Stimulated activated CD8-positive, alpha-beta memory T cell treated with anti-CD3 and anti-CD28 coated beads, Interleukin-7, amount 100 ng/mL, for 24 hours (primary cell): ENCODE results near the gene AMZ2.
A peak's percentile ranks its signal among the peaks of the same experiment; 100 is the strongest.
"Not testable (repeated sequence)": the region's sequence is repeated elsewhere in the genome, so short reads cannot be mapped to it uniquely, and the experiment has no call there.

ENCODE experiments used
- DNase-seq: peaks from one replicate; pipeline ENCODE4 v3.0.0-alpha.2; 2020; ENCODE audit warnings: low read depth

AMZ2 gene

GRCh38 chr17:68247445-68248198 is at the start of gene AMZ2:
TSS of gene AMZ2 (plus strand) at chr17:68248043. CDS start at chr17:68250188, 2,145 bp downstream.
- DNase-seq: peak; percentile 93

- no peak for DNase-seq
Observed at GRCh38 chr17:68198931-68199836, 48.7 kb upstream of the AMZ2 start.

GRCh38 chr17:68199837-68200688 is 47.8 kb upstream of the AMZ2 start:
- DNase-seq: no peak

- no peak for DNase-seq
Observed at GRCh38 chr17:68200689-68201417, 47.0 kb upstream of the AMZ2 start.

GRCh38 chr17:68201418-68201771 is 46.4 kb upstream of the AMZ2 start:
- not testable (repeated sequence) for DNase-seq

GRCh38 chr17:68202321-68202720 is 45.5 kb upstream of the AMZ2 start:
- not testable (repeated sequence) for DNase-seq

- no peak for DNase-seq
Observed at GRCh38 chr17:68204736-68205135, 43.1 kb upstream of the AMZ2 start.

GRCh38 chr17:68205251-68205807 is 42.5 kb upstream of the AMZ2 start:
- peak; percentile 82 for DNase-seq

- DNase-seq: no peak
Observed at GRCh38 chr17:68205808-68206720, 41.8 kb upstream of the AMZ2 start.

GRCh38 chr17:68207651-68208253 is 40.1 kb upstream of the AMZ2 start:
- DNase-seq: no peak

GRCh38 chr17:68208651-68209050 is 39.2 kb upstream of the AMZ2 start:
- not testable (repeated sequence) for DNase-seq

- DNase-seq: not testable (repeated sequence)
Observed at GRCh38 chr17:68209191-68209900, 38.5 kb upstream of the AMZ2 start.

- no peak for DNase-seq
Observed at GRCh38 chr17:68210570-68211315, 37.1 kb upstream of the AMZ2 start.

- not testable (repeated sequence) for DNase-seq
Observed at GRCh38 chr17:68213428-68214411, 34.1 kb upstream of the AMZ2 start.

- not testable (repeated sequence) for DNase-seq
Observed at GRCh38 chr17:68215453-68215852, 32.4 kb upstream of the AMZ2 start.

GRCh38 chr17:68219429-68219828 is 28.4 kb upstream of the AMZ2 start:
- not testable (repeated sequence) for DNase-seq

- DNase-seq: not testable (repeated sequence)
Observed at GRCh38 chr17:68220186-68220585, 27.7 kb upstream of the AMZ2 start.
